Measurements from ENCODE around the gene DNAJC18. TPM values are rescaled to one million over a fixed set of nuclear protein-coding genes. Genes with fewer than 3 reads are reported as not detected.
"Not testable (repeated sequence)": the region's sequence is repeated elsewhere in the genome, so short reads cannot be mapped to it uniquely, and the experiment has no call there.

DNAJC18 gene
- total RNA-seq, 4 donors from 2014 or later: 9.2 to 11.4 (median 10.7) TPM

- peaks cover 0 to 25% of the 10 kb centered on the region in 2 donors for H3K27me3 ChIP-seq
- WGBS, 2 donors: 69 to 74% methylated on average over 7 to 10 of the region's 11 CpGs
- peak within 1 kb of the TSS in 2 of 4 donors; percentile 14 to 74 for H3K27ac ChIP-seq
- no peaks in the 10 kb centered on the region for H3K36me3 ChIP-seq
- no peak for DNase-seq (ENCODE audit: low spot score in 2 of 2)
- TF ChIP-seq EP300 (IDR thresholded peaks at IDR 0.05): no peak
- TF ChIP-seq CTCF (IDR thresholded peaks at IDR 0.05): no peak
- no peak for TF ChIP-seq POLR2A (IDR thresholded peaks at IDR 0.05)
- H3K4me3 ChIP-seq: peak within 1 kb of the TSS in 1 of 4 donors; percentile 6
- H3K9me3 ChIP-seq: no peaks in the 10 kb centered on the region
- peaks cover 0 to 42% (median 23%) of the 10 kb centered on the region in 4 donors for H3K4me1 ChIP-seq
Measured at GRCh38 chr5:139389701-139390638, 49.4 kb downstream of the DNAJC18 start, which contains the start of gene MZB1. Gene MZB1, minus strand, starts transcription at chr5:139389913. Its CDS starts 57 bp downstream, at chr5:139389856.

GRCh38 chr5:139388198-139388821 is 51.0 kb downstream of the DNAJC18 start:
- TF ChIP-seq POLR2A (IDR thresholded peaks at IDR 0.05) (no peak), EP300 (IDR thresholded peaks at IDR 0.05) (no peak), CTCF (IDR thresholded peaks at IDR 0.05) (no peak)
- 20 to 28% methylated on average over 8 of the region's 8 CpGs for WGBS, 2 donors
- H3K27ac ChIP-seq: peak overlapping the region in 1 of 4 donors; percentile 59
- peak overlapping the region in 1 of 4 donors; percentile 6 for H3K4me3 ChIP-seq
- no peak for DNase-seq (ENCODE audit: low spot score in 2 of 2)
- H3K27me3 ChIP-seq: peaks cover 0 to 8% of the 10 kb centered on the region in 2 donors
- no peaks in the 10 kb centered on the region for H3K9me3 ChIP-seq
- peaks cover 0 to 39% (median 20%) of the 10 kb centered on the region in 4 donors for H3K4me1 ChIP-seq
- no peaks in the 10 kb centered on the region for H3K36me3 ChIP-seq

GRCh38 chr5:139387611-139388197 is 51.6 kb downstream of the DNAJC18 start:
- Histone ChIP-seq H3K4me1 (peaks cover 0 to 32% (median 15%) of the 10 kb centered on the region in 4 donors), H3K36me3 (no peaks in the 10 kb centered on the region), H3K9me3 (no peaks in the 10 kb centered on the region), H3K27ac (peak overlapping the region in 1 of 4 donors; percentile 59), H3K4me3 (no peak overlapping the region), H3K27me3 (peaks cover 0 to 2% of the 10 kb centered on the region in 2 donors)
- no peak for DNase-seq (ENCODE audit: low spot score in 2 of 2)
- WGBS, 2 donors: 62 to 73% methylated on average over 8 to 10 of the region's 10 CpGs
- TF ChIP-seq POLR2A (IDR thresholded peaks at IDR 0.05) (no peak), CTCF (IDR thresholded peaks at IDR 0.05) (no peak), EP300 (IDR thresholded peaks at IDR 0.05) (no peak)

- not testable (repeated sequence) for H3K27ac ChIP-seq; H3K27me3 ChIP-seq; H3K36me3 ChIP-seq; H3K9me3 ChIP-seq; H3K4me3 ChIP-seq; DNase-seq (ENCODE audit: low spot score in 2 of 2)
- H3K4me1 ChIP-seq: peaks cover 0 to 32% (median 11%) of the 10 kb centered on the region in 4 donors
- WGBS, 2 donors: 95 to 96% methylated on average over 10 of the region's 10 CpGs
Measured at GRCh38 chr5:139386956-139387355, 52.4 kb downstream of the DNAJC18 start.

GRCh38 chr5:139386050-139386438 is 53.3 kb downstream of the DNAJC18 start:
- DNase-seq (ENCODE audit: low spot score in 2 of 2): no peak
- H3K4me1 ChIP-seq: peaks cover 0 to 27% (median 9%) of the 10 kb centered on the region in 4 donors
- H3K36me3 ChIP-seq: no peaks in the 10 kb centered on the region
- 81 to 87% methylated on average over 5 of the region's 5 CpGs for WGBS, 2 donors
- H3K9me3 ChIP-seq: no peaks in the 10 kb centered on the region
- TF ChIP-seq POLR2A (IDR thresholded peaks at IDR 0.05) (no peak), CTCF (IDR thresholded peaks at IDR 0.05) (no peak), EP300 (IDR thresholded peaks at IDR 0.05) (no peak)
- no peaks in the 10 kb centered on the region for H3K27me3 ChIP-seq
- no peak overlapping the region for H3K27ac ChIP-seq
- H3K4me3 ChIP-seq: no peak overlapping the region

Data from tibial nerve (tissue), 4 donors.